WERI-Rb-1 (cell line): ENCODE results near the gene SHROOM2.

Experiments
- DNase-seq: peaks from one replicate; pipeline ENCODE4 v3.0.0-alpha.2; 2020
- H3K27ac ChIP-seq: fragments of 250-450 bp; sonication (Bioruptor Pico); 2 replicates; pipeline ENCODE4 v1.5.1; 2020; ENCODE audit warnings: mild to moderate bottlenecking, moderate library complexity
- H3K27me3 ChIP-seq: fragments of 250-450 bp; sonication (Bioruptor Pico); 2 replicates; pipeline ENCODE4 v1.5.1; 2021; ENCODE audit warnings: mild to moderate bottlenecking, low read depth, moderate library complexity; ENCODE audit not compliant: insufficient read depth, severe bottlenecking
- H3K36me3 ChIP-seq: fragments of 250-450 bp; sonication (Bioruptor Pico); 2 replicates; pipeline ENCODE4 v1.5.1; 2020; ENCODE audit warnings: mild to moderate bottlenecking, moderate library complexity
- H3K4me3 ChIP-seq: 2 replicates; pipeline ENCODE4 v1.5.1; 2011; ENCODE audit warnings: low read depth, mild to moderate bottlenecking, control low read depth, low read length
- H3K9me3 ChIP-seq: fragments of 250-450 bp; sonication (Bioruptor Pico); 2 replicates; pipeline ENCODE4 v1.5.1; 2021; ENCODE audit warnings: mild to moderate bottlenecking, moderate library complexity; ENCODE audit not compliant: severe bottlenecking
- TF ChIP-seq, protein P1 (sequence below): IDR thresholded peaks from 2 replicates; pipeline ENCODE4 v1.5.1; 2011; ENCODE audit warnings: low read depth, mild to moderate bottlenecking, control low read depth, inconsistent platforms, low read length

SHROOM2 gene

DNA sequence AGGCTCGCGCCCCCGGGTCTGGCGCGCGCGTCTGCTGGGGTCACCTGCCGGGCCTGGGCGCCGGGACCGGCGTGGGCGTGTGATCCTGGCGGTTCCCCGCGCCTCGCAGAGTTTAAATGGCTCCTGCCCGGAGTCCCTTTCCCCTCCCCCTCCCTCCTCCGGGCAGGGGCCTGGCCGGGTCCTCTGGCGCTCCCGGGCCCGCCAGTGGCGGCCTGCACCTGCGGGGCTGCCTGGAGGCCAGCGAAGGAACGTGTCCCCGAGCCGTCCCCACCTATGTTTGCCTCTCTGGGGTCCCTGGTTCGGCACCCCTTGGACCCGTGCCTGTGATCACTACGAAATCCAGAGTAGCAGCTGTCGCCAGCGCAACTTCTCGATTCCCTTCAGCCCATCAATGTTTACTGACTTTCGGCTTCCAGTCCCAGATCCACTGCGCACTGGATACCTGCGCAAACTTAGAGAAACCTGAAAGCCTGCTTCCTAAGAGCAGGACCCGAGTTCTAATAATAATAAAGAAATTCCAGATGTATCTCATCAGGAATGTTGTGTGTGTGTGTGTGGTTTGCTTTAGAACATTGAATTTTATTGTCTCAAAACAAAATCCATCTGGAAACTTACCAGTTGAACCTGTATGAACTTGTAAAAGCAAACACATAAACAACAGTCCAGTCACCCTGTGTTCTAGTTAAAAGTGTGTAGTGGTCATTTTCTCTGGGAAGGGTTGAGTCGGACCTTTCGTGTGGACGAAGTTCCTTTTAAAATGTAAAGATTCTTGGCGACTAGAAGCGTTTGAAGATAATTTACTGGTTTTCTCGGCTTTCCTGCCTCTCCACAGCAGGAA is 788 bp downstream of the SHROOM2 start:
- peak; percentile 15 for DNase-seq
- no peaks in the 10 kb centered on the region for H3K9me3 ChIP-seq
- H3K4me3 ChIP-seq, result peak overlapping the region; percentile 48
- TF ChIP-seq, protein P1, sequence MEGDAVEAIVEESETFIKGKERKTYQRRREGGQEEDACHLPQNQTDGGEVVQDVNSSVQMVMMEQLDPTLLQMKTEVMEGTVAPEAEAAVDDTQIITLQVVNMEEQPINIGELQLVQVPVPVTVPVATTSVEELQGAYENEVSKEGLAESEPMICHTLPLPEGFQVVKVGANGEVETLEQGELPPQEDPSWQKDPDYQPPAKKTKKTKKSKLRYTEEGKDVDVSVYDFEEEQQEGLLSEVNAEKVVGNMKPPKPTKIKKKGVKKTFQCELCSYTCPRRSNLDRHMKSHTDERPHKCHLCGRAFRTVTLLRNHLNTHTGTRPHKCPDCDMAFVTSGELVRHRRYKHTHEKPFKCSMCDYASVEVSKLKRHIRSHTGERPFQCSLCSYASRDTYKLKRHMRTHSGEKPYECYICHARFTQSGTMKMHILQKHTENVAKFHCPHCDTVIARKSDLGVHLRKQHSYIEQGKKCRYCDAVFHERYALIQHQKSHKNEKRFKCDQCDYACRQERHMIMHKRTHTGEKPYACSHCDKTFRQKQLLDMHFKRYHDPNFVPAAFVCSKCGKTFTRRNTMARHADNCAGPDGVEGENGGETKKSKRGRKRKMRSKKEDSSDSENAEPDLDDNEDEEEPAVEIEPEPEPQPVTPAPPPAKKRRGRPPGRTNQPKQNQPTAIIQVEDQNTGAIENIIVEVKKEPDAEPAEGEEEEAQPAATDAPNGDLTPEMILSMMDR, result no peak
- H3K36me3 ChIP-seq, result no peaks in the 10 kb centered on the region
- peaks cover 20% of the 10 kb centered on the region for H3K27me3 ChIP-seq
- H3K27ac ChIP-seq, result no peak overlapping the region

DNA sequence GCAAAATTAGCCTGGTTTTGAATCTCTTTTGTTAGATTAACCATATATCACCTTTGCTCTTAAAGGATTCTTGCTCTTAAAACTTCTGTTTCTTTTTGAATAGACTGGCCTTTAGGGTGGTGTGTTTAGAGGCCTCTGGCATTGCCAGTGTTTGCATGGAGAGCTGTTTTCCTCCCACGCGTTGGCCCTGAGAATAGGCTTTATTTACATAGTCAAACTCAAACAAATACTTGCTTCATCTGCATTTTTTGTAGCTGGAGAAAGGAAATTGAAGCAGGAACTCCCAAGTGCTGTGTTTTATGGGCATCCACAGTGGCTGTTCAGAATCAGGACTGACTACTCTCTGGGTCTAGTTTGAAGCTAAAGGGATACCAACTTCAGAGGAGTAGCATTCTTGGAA is 2.7 kb downstream of the SHROOM2 start:
- TF ChIP-seq, protein P1, result no peak
- Histone ChIP-seq H3K9me3 (no peaks in the 10 kb centered on the region), H3K36me3 (no peaks in the 10 kb centered on the region), H3K27ac (no peak overlapping the region), H3K4me3 (no peak overlapping the region), H3K27me3 (peaks cover 20% of the 10 kb centered on the region)
- DNase-seq, result no peak

DNA sequence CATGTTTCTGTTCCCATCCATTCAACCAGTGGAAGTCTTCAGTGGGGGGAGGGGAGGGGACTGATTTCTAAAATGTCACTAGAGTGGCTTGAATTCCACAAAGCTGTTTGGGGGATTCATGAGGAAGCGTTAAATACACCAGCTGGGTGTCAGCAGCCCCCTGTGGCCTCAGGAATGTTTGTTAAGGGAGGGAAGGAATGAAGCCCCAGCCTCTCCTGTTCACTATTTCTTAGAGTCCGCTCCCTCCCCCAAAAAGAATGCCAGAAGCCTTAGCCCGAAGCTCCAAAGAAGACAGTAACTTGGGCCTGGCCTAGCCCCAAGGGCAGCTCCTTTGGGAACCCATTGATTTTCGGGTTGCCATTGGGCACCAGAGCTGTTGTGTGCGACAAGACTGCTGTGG is 3.3 kb downstream of the SHROOM2 start:
- H3K27me3 ChIP-seq, result peaks cover 20% of the 10 kb centered on the region
- TF ChIP-seq, protein P1, result no peak
- DNase-seq, result no peak
- no peaks in the 10 kb centered on the region for H3K9me3 ChIP-seq
- H3K27ac ChIP-seq, result no peak overlapping the region
- H3K4me3 ChIP-seq, result no peak overlapping the region
- H3K36me3 ChIP-seq, result no peaks in the 10 kb centered on the region

DNA sequence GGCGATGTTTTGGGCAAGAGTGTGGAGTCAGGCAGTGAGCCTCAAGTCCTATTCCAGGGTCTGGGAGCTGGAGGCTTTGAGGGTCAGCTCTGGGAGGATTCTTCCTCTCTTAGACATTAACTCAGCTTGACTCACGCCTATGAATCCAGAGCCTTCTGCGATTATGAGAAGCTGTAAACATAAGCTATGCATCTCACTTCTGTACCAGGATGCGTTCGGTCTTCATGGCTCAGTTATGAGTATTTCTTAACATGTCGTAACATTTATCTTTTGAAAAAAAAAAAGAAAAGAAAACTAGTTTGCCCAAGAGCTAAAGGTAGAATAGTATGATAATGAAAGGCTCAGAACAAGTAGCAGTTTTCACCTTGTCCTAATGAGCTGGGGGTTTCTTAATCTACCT is 4.6 kb downstream of the SHROOM2 start:
- H3K9me3 ChIP-seq, result no peaks in the 10 kb centered on the region
- H3K27ac ChIP-seq, result no peak overlapping the region
- TF ChIP-seq, protein P1, result no peak
- peaks cover 15% of the 10 kb centered on the region for H3K27me3 ChIP-seq
- no peak overlapping the region for H3K4me3 ChIP-seq
- no peak for DNase-seq
- H3K36me3 ChIP-seq, result no peaks in the 10 kb centered on the region

DNA sequence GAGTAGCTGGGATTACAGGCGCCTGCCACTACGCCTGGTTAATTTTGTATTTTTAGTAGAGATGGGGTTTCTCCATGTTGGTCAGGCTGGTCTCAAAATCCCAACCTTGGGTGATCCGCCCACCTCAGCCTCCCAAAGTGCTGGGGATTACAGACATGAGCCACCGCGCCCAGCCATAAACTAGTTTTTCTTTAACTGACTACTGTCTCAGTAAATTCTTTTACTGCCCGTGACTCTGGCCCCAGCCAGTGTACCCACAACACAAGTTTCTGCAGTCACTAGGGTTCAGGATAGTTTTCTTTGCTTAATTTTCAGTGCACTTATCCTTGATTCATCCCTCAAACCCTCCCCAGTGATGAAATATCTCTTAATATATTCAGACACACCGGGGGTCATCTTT is 8.3 kb downstream of the SHROOM2 start:
- no peaks in the 10 kb centered on the region for H3K9me3 ChIP-seq
- DNase-seq, result no peak
- TF ChIP-seq, protein P1, result no peak
- no peak overlapping the region for H3K4me3 ChIP-seq
- H3K36me3 ChIP-seq, result no peaks in the 10 kb centered on the region
- no peak overlapping the region for H3K27ac ChIP-seq
- no peaks in the 10 kb centered on the region for H3K27me3 ChIP-seq
